ENCODE data around the gene CCDC88C. TPM values are rescaled to one million over a fixed set of nuclear protein-coding genes. Genes with fewer than 3 reads are reported as not detected.

CCDC88C gene
- total RNA-seq, 1 experiment from 2014 or later, result 19.7 TPM

DNA sequence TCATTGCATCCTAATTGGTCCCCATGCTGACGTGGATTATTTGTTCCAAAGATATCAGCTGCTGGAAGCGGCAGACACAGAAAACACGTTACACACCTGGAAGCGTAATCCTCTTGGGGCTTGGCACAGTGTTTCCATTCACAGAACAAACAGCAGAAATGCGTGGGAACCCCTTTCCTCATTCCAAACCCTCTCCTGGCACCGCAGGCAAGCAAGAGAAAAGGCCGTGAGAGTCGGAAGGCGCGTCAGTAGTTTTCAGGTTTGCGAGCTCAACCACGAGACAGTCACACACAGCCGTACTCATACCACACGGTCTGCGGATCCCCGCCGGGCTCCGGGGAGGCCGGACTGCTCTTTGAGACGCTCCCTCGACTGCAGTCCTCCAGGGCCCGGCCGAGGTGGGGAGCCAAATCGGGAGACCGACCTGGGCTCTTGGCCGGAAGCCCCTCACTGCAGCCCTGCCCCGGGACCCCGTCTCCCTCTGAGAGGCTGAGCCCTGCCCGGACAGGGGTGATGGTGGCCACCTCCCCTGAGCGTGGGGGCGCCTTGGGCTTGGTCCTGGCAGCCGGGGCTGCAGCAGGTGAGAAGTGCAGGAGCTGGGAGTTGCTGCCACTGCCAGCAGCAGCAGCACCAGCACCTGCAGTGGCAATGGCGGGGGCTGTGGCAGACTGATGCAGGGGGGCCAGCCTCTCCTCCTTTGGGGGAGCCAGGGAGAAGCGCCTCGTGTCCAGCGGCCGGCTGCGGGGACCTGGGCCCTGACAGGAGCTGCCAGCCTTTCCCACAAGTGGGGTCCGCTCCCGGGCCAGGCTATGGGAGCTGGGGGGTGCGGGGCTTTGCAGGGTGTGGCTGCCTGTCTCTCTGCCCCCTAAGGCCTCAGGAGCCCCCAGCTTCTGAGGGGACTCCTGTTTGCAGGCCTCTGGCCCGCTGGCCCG lies 145.0 kb downstream of the CCDC88C start:
- no peaks in the 10 kb centered on the region for H3K9me2 ChIP-seq (replicated peaks; ENCODE audit: low read length)

DNA sequence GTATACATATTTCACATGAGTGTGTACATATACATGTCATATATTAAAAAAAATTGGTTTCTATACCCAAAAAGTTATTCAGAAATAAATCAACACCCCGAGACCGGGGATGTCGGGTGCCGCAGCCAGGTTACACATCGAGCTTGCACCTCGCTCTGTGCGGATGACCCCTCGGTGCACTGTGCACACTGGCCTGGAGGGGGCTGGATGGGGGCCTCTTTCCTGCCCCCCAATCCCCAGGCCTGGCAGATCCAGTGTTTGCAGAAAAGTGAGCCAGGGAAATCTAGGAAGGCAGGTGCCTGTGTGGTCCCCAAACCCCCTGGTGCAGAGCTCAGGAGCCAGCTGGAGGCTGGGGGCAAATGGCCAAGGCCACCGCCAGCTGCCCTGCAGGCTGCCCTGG lies 146.0 kb downstream of the CCDC88C start:
- TF ChIP-seq CTCF (conservative IDR thresholded peaks at IDR 0.05; ENCODE audit: low read depth, low read length) (no peak), EZH2 (IDR thresholded peaks at IDR 0.05; ENCODE audit: low read length, unreplicated experiment) (no peak), EZH2phosphoT487 (IDR thresholded peaks at IDR 0.05; ENCODE audit: borderline replicate concordance, low read length) (no peak)
- ATAC-seq, result no peak
- intact Hi-C loops (cut with micrococcal nuclease), result no loop called here

More for the DNA sequence above, 145.0 kb downstream of the CCDC88C start:
- no peak overlapping the region for H2AFZ ChIP-seq (ENCODE audit: low read length)
- H3K36me3 ChIP-seq (ENCODE audit: low read depth, low read length), result peaks cover 4% of the 10 kb centered on the region; the same call in 1 of the 2 replicates
- no peaks in the 10 kb centered on the region for H3F3A ChIP-seq (ENCODE audit: low read length, unreplicated experiment)
- no peak overlapping the region for H3K9ac ChIP-seq (ENCODE audit: low read length)
- DNase-seq (no peak), ATAC-seq (no peak)
- H3K27me3 ChIP-seq (ENCODE audit: low read length), result no peaks in the 10 kb centered on the region
- no peak overlapping the region for H3K4me3 ChIP-seq (ENCODE audit: low read length)
- intact Hi-C loops (cut with micrococcal nuclease), result no loop called here
- no peak for TF ChIP-seq EZH2phosphoT487 (IDR thresholded peaks at IDR 0.05; ENCODE audit: borderline replicate concordance, low read length)
- TF ChIP-seq EZH2 (IDR thresholded peaks at IDR 0.05; ENCODE audit: low read length, unreplicated experiment), result no peak
- TF ChIP-seq CTCF (conservative IDR thresholded peaks at IDR 0.05; ENCODE audit: low read depth, low read length), result no peak
- H3K79me2 ChIP-seq (ENCODE audit: low read length), result no peaks in the 10 kb centered on the region
- no peaks in the 10 kb centered on the region for H3K4me1 ChIP-seq (ENCODE audit: insufficient read depth, low read length)
- H4K20me1 ChIP-seq (ENCODE audit: low read length), result no peaks in the 10 kb centered on the region
- no peaks in the 10 kb centered on the region for H3K9me3 ChIP-seq (ENCODE audit: low read length)
- BruUV-seq (replicated peaks), result no TSS peak
- H3K4me2 ChIP-seq (ENCODE audit: low read length), result no peak overlapping the region
- CTCF ChIA-PET, result interaction anchor here (0.5 kb wide), 1 partner anchor 100 kb away, joined by 4 read pairs; no protein-coding TSS in a partner anchor
- H3K27ac ChIP-seq (ENCODE audit: low read length), result no peak overlapping the region
- POLR2A ChIA-PET (ENCODE audit: unreplicated experiment), result no interaction called here

DNA sequence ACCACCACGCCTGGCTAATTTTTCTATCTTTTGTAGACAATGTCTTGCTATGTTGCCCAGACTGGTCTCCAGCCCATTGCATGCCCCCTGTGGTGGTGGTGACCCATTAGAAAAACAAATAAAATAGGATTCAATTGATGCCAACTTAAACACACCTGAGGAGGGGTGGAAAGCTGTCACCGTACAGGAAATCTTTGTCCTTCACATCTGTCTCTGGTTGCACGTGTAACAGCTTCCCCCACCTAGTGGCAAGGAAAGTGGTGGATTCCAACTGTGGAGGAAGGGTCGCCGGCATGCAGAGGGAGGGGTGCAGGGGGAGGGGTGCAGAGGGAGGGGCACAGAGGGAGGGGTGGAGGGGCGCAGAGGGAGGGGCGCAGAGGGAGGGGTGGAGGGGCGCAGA lies 147.0 kb downstream of the CCDC88C start:
- Histone ChIP-seq H3K9me2 (replicated peaks; ENCODE audit: low read length) (no peaks in the 10 kb centered on the region), H3K4me2 (ENCODE audit: low read length) (no peak overlapping the region), H4K20me1 (ENCODE audit: low read length) (no peaks in the 10 kb centered on the region), H3K4me1 (ENCODE audit: insufficient read depth, low read length) (no peaks in the 10 kb centered on the region), H3K36me3 (ENCODE audit: low read depth, low read length) (no peaks in the 10 kb centered on the region), H3K4me3 (ENCODE audit: low read length) (no peak overlapping the region), H3K79me2 (ENCODE audit: low read length) (no peaks in the 10 kb centered on the region), H3K9ac (ENCODE audit: low read length) (no peak overlapping the region), H3F3A (ENCODE audit: low read length, unreplicated experiment) (no peaks in the 10 kb centered on the region), H3K27ac (ENCODE audit: low read length) (no peak overlapping the region), H3K27me3 (ENCODE audit: low read length) (no peaks in the 10 kb centered on the region), H3K9me3 (ENCODE audit: low read length) (no peaks in the 10 kb centered on the region), H2AFZ (ENCODE audit: low read length) (no peak overlapping the region)
- DNase-seq (no peak), ATAC-seq (peak; percentile 42; the same call in 1 of the 2 replicates)
- BruUV-seq (replicated peaks), result no TSS peak
- no peak for TF ChIP-seq EZH2 (IDR thresholded peaks at IDR 0.05; ENCODE audit: low read length, unreplicated experiment)
- no peak for TF ChIP-seq EZH2phosphoT487 (IDR thresholded peaks at IDR 0.05; ENCODE audit: borderline replicate concordance, low read length)
- TF ChIP-seq CTCF (conservative IDR thresholded peaks at IDR 0.05; ENCODE audit: low read depth, low read length), result no peak
- ChIA-PET POLR2A (ENCODE audit: unreplicated experiment) (no interaction called here), CTCF (no interaction called here)
- intact Hi-C loops (cut with micrococcal nuclease), result no loop called here

More for the DNA sequence above, 146.0 kb downstream of the CCDC88C start:
- no peaks in the 10 kb centered on the region for H3K9me2 ChIP-seq (replicated peaks; ENCODE audit: low read length)
- H2AFZ ChIP-seq (ENCODE audit: low read length), result no peak overlapping the region
- no peaks in the 10 kb centered on the region for H3F3A ChIP-seq (ENCODE audit: low read length, unreplicated experiment)
- no peak for DNase-seq
- H3K9me3 ChIP-seq (ENCODE audit: low read length), result no peaks in the 10 kb centered on the region
- no peak overlapping the region for H3K4me2 ChIP-seq (ENCODE audit: low read length)
- no peak overlapping the region for H3K27ac ChIP-seq (ENCODE audit: low read length)
- no peaks in the 10 kb centered on the region for H3K27me3 ChIP-seq (ENCODE audit: low read length)
- no peak overlapping the region for H3K9ac ChIP-seq (ENCODE audit: low read length)
- H3K4me3 ChIP-seq (ENCODE audit: low read length), result no peak overlapping the region
- BruUV-seq (replicated peaks), result no TSS peak
- no peaks in the 10 kb centered on the region for H3K4me1 ChIP-seq (ENCODE audit: insufficient read depth, low read length)
- no peaks in the 10 kb centered on the region for H4K20me1 ChIP-seq (ENCODE audit: low read length)
- H3K79me2 ChIP-seq (ENCODE audit: low read length), result no peaks in the 10 kb centered on the region
- CTCF ChIA-PET, result interaction anchor here (0.5 kb wide), 1 partner anchor 99 kb away, joined by 4 read pairs; no protein-coding TSS in a partner anchor
- POLR2A ChIA-PET (ENCODE audit: unreplicated experiment), result no interaction called here
- no peaks in the 10 kb centered on the region for H3K36me3 ChIP-seq (ENCODE audit: low read depth, low read length)

Data from PC-3 (cell line).